ENCODE measurements around the gene ELAVL1. TPM values are rescaled to one million over a fixed set of nuclear protein-coding genes. Genes with fewer than 3 reads are reported as not detected.

Gene ELAVL1
- total RNA-seq, 2 donors from 2014 or later: 31.0 to 37.4 TPM

- no peaks in the 10 kb centered on the region for H3K36me3 ChIP-seq
- no peaks in the 10 kb centered on the region for H3K27me3 ChIP-seq
- H3K4me3 ChIP-seq: no peak overlapping the region
- no peak for DNase-seq (ENCODE audit: low spot score)
- no peak overlapping the region for H3K27ac ChIP-seq
- TF ChIP-seq, protein P1, sequence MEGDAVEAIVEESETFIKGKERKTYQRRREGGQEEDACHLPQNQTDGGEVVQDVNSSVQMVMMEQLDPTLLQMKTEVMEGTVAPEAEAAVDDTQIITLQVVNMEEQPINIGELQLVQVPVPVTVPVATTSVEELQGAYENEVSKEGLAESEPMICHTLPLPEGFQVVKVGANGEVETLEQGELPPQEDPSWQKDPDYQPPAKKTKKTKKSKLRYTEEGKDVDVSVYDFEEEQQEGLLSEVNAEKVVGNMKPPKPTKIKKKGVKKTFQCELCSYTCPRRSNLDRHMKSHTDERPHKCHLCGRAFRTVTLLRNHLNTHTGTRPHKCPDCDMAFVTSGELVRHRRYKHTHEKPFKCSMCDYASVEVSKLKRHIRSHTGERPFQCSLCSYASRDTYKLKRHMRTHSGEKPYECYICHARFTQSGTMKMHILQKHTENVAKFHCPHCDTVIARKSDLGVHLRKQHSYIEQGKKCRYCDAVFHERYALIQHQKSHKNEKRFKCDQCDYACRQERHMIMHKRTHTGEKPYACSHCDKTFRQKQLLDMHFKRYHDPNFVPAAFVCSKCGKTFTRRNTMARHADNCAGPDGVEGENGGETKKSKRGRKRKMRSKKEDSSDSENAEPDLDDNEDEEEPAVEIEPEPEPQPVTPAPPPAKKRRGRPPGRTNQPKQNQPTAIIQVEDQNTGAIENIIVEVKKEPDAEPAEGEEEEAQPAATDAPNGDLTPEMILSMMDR (IDR thresholded peaks at IDR 0.05): no peak
- no peaks in the 10 kb centered on the region for H3K4me1 ChIP-seq
- H3K9me3 ChIP-seq: no peaks in the 10 kb centered on the region
Observed at GRCh38 chr19:8023371-8023770, 17.9 kb upstream of the ELAVL1 start.

- TF ChIP-seq, protein P1 (IDR thresholded peaks at IDR 0.05): no peak
Observed at GRCh38 chr19:8022275-8022674, 16.8 kb upstream of the ELAVL1 start.

DNA sequence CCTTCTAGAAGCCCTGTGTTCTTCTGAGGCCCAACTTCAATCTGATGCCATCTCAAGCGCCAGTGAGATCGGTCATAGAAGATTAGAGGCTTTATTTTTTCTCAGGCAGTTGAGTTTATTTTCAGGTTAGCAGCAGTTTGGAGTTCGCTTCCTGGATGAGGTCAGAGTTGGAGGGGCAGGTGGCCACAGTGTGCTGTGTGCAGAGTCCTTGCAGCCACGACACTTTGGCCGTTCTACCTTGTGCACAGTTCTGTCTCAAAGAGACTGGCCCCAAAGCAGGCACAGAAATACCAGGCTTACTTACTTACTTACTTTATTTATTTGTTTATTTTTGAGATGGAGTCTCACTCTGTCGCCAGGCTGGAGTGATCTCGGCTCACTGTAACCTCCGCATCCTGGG lies 15.9 kb upstream of the ELAVL1 start:
- Histone ChIP-seq H3K27me3 (no peaks in the 10 kb centered on the region), H3K27ac (no peak overlapping the region), H3K9me3 (no peaks in the 10 kb centered on the region), H3K4me1 (no peaks in the 10 kb centered on the region), H3K4me3 (no peak overlapping the region), H3K36me3 (no peaks in the 10 kb centered on the region)
- no peak for DNase-seq (ENCODE audit: low spot score)
- TF ChIP-seq, protein P1 (IDR thresholded peaks at IDR 0.05): no peak

More at GRCh38 chr19:8022275-8022674, 16.8 kb upstream of the ELAVL1 start:
- DNase-seq (ENCODE audit: low spot score): no peak
- Histone ChIP-seq H3K4me1 (no peaks in the 10 kb centered on the region), H3K27me3 (no peaks in the 10 kb centered on the region), H3K9me3 (no peaks in the 10 kb centered on the region), H3K27ac (no peak overlapping the region), H3K36me3 (no peaks in the 10 kb centered on the region), H3K4me3 (no peak overlapping the region)

DNA sequence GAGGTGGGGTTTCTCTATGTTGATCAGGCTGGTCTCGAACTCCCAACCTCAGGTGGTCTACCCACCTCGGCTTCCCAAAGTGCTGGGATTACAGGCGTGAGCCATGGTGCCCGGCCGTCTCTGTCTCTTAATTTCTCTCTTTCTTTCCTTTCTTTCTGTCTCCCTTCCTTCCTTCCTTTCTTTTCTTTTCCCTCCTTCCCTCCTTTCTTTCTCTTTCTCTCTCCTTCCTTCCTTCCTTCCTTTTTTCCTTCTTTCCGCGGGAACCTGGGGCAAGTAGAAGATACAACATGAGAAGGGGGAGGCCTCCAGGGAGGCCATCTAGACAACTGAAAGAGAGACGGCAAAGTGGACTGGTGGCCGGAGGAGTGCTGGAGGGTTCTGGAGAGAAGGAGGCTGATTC lies 15.2 kb upstream of the ELAVL1 start:
- Histone ChIP-seq H3K36me3 (no peaks in the 10 kb centered on the region), H3K4me3 (no peak overlapping the region), H3K27ac (no peak overlapping the region), H3K27me3 (no peaks in the 10 kb centered on the region), H3K4me1 (no peaks in the 10 kb centered on the region), H3K9me3 (no peaks in the 10 kb centered on the region)
- no peak for DNase-seq (ENCODE audit: low spot score)
- TF ChIP-seq, protein P1 (IDR thresholded peaks at IDR 0.05): no peak

DNA sequence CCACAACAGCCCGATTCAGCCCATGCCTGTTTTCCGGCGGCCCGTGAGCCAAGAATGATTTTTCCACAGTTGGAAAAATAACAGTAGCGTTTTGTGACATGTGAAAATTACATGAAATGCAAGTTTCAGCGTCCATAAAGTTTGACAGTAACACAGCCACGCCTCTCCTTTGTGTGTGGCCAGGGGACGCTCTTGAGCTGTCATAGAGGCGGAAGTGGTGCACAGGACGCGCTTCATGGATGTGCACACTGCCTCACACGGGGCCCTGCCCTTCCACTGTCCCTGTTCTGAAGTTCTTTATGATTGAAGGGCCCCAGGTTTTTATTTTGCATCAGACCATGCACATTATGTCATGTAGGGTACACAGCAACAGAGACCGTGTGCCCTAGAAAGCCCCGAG lies 12.4 kb upstream of the ELAVL1 start:
- Histone ChIP-seq H3K4me1 (no peaks in the 10 kb centered on the region), H3K4me3 (no peak overlapping the region), H3K27me3 (no peaks in the 10 kb centered on the region), H3K27ac (no peak overlapping the region), H3K36me3 (no peaks in the 10 kb centered on the region), H3K9me3 (no peaks in the 10 kb centered on the region)
- TF ChIP-seq, protein P1 (IDR thresholded peaks at IDR 0.05): no peak
- DNase-seq (ENCODE audit: low spot score): no peak

Measured in right atrium auricular region (tissue), 2 donors.